PC-3 (cell line): ENCODE results near the gene DIP2A. TPM values are rescaled to one million over a fixed set of nuclear protein-coding genes. Genes with fewer than 3 reads are reported as not detected.

Experiments
- ATAC-seq: fragments of 200-7000 bp; cut with Tn5 transposase; 2 replicates; pipeline ENCODE4 v1.9.1; 2020; ENCODE audit warnings: mild to moderate bottlenecking, moderate library complexity
- BruUV-seq: library from RNA; stranded (reverse); fragments of 400-500 nt; replicated peaks from 2 replicates; lab custom pipeline; 2021; lab: Mats Ljungman, UMichigan
- CTCF ChIA-PET: fragments of 300-600 bp; sonication (Branson Sonifier 250); formaldehyde crosslinking; loops from one replicate; lab custom pipeline; 2022; ENCODE audit warnings: antibody characterized with exemption; lab: Charles Lee
- POLR2A ChIA-PET: fragments of 300-600 bp; sonication (Branson Sonifier 250); formaldehyde crosslinking; loops from one replicate; lab custom pipeline; 2022; ENCODE audit warnings: antibody characterized with exemption; ENCODE audit not compliant: unreplicated experiment; lab: Charles Lee
- DNase-seq: peaks from one replicate; pipeline ENCODE4 v3.0.0-alpha.2; 2015
- H2AFZ ChIP-seq: fragments of 300-600 bp; sonication (generic); 2 replicates; pipeline ENCODE4 v1.6.0; 2016; ENCODE audit warnings: antibody characterized with exemption, low read length
- H3F3A ChIP-seq: fragments of 300-600 bp; sonication (generic); one replicate; pipeline ENCODE4 v1.6.0; 2017; ENCODE audit warnings: antibody characterized with exemption, low read length, control low read depth, mild to moderate bottlenecking; ENCODE audit not compliant: unreplicated experiment
- H3K27ac ChIP-seq: fragments of 300-600 bp; sonication (generic); 2 replicates; pipeline ENCODE4 v1.5.1; 2016; ENCODE audit warnings: mild to moderate bottlenecking, low read length
- H3K27me3 ChIP-seq: fragments of 300-600 bp; sonication (generic); 2 replicates; pipeline ENCODE4 v1.6.1; 2016; ENCODE audit warnings: low read length, mixed read lengths
- H3K36me3 ChIP-seq: fragments of 300-600 bp; sonication (generic); 2 replicates; pipeline ENCODE4 v1.6.1; 2016; ENCODE audit warnings: low read depth, mixed run types, low read length, mixed read lengths
- H3K4me1 ChIP-seq: fragments of 300-600 bp; sonication (generic); 2 replicates; pipeline ENCODE4 v1.5.1; 2016; ENCODE audit warnings: low read length; ENCODE audit not compliant: insufficient read depth
- H3K4me2 ChIP-seq: fragments of 300-600 bp; sonication (generic); 2 replicates; pipeline ENCODE4 v1.6.0; 2016; ENCODE audit warnings: low read length
- H3K4me3 ChIP-seq: fragments of 300-600 bp; sonication (generic); 2 replicates; pipeline ENCODE4 v1.5.1; 2016; ENCODE audit warnings: mild to moderate bottlenecking, low read length, mixed read lengths
- H3K79me2 ChIP-seq: fragments of 300-600 bp; sonication (generic); 2 replicates; pipeline ENCODE4 v1.6.1; 2017; ENCODE audit warnings: low read length, mixed read lengths
- H3K9ac ChIP-seq: fragments of 300-600 bp; sonication (generic); 2 replicates; pipeline ENCODE4 v1.6.0; 2016; ENCODE audit warnings: mild to moderate bottlenecking, low read length
- H3K9me2 ChIP-seq: fragments of 300-600 bp; sonication (generic); replicated peaks from 2 replicates; pipeline ENCODE4 v1.6.1; 2016; ENCODE audit warnings: mixed run types, low read length, mixed read lengths
- H3K9me3 ChIP-seq: fragments of 300-600 bp; sonication (generic); 2 replicates; pipeline ENCODE4 v1.6.1; 2016; ENCODE audit warnings: low read length, mixed read lengths
- H4K20me1 ChIP-seq: fragments of 300-600 bp; sonication (generic); 2 replicates; pipeline ENCODE4 v1.6.1; 2016; ENCODE audit warnings: low read length, mixed read lengths
- CTCF ChIP-seq: fragments of 300-600 bp; sonication (generic); conservative IDR thresholded peaks from 2 replicates; pipeline ENCODE4 v1.5.1; 2017; ENCODE audit warnings: antibody characterized with exemption, low read depth, mild to moderate bottlenecking, low read length
- EZH2 ChIP-seq: fragments of 300-600 bp; sonication (generic); IDR thresholded peaks from one replicate; pipeline ENCODE4 v1.6.1; 2017; ENCODE audit warnings: antibody characterized with exemption, mild to moderate bottlenecking, low read length; ENCODE audit not compliant: unreplicated experiment
- EZH2phosphoT487 ChIP-seq: fragments of 300-600 bp; sonication (generic); IDR thresholded peaks from 2 replicates; pipeline ENCODE4 v1.6.1; 2018; ENCODE audit warnings: mild to moderate bottlenecking, antibody characterized with exemption, low read length, borderline replicate concordance
- intact Hi-C: fragments of 100-400 bp; cut with micrococcal nuclease; formaldehyde crosslinking; loops from 2 replicates; pipeline ENCODE4 v1.9.0; 2023
- total RNA-seq: library from RNA; depleted of rRNA; stranded (reverse); fragments of >200 nt; gene quantifications from 2 replicates; pipeline ENCODE4 v1.2.3, GENCODE V29; 2014

Gene DIP2A
- total RNA-seq, 1 experiment from 2014 or later = 23.7 TPM

- Histone ChIP-seq H3K4me2 (no peak overlapping the region), H3K79me2 (no peaks in the 10 kb centered on the region), H3K9me2 (no peaks in the 10 kb centered on the region), H3K27ac (no peak overlapping the region), H3K9me3 (no peaks in the 10 kb centered on the region), H2AFZ (no peak overlapping the region), H3K27me3 (no peaks in the 10 kb centered on the region), H3F3A (no peaks in the 10 kb centered on the region), H3K9ac (no peak overlapping the region), H4K20me1 (no peaks in the 10 kb centered on the region), H3K4me1 (no peaks in the 10 kb centered on the region), H3K4me3 (no peak overlapping the region), H3K36me3 (no peaks in the 10 kb centered on the region)
- POLR2A ChIA-PET = no interaction called here
- DNase-seq (no peak), ATAC-seq (no peak)
- intact Hi-C loops = no loop called here
- CTCF ChIA-PET = no interaction called here
- TF ChIP-seq CTCF (no peak), EZH2phosphoT487 (no peak), EZH2 (no peak)
- BruUV-seq = no TSS peak
Observed at GRCh38 chr21:46600305-46600704, 141.6 kb downstream of the DIP2A start.

- no peak overlapping the region for H3K27ac ChIP-seq
- no peak overlapping the region for H3K4me2 ChIP-seq
- no peaks in the 10 kb centered on the region for H3K27me3 ChIP-seq
- no peaks in the 10 kb centered on the region for H3K79me2 ChIP-seq
- ChIA-PET POLR2A (no interaction called here), CTCF (no interaction called here)
- intact Hi-C loops = no loop called here
- H3K9ac ChIP-seq = no peak overlapping the region
- H3K4me3 ChIP-seq = no peak overlapping the region
- H3K36me3 ChIP-seq = no peaks in the 10 kb centered on the region
- no peaks in the 10 kb centered on the region for H3K4me1 ChIP-seq
- no peak for TF ChIP-seq EZH2phosphoT487
- TF ChIP-seq EZH2 = no peak
- no peak for TF ChIP-seq CTCF
- DNase-seq = no peak
- H4K20me1 ChIP-seq = no peaks in the 10 kb centered on the region
- no peak overlapping the region for H2AFZ ChIP-seq
- H3K9me3 ChIP-seq = no peaks in the 10 kb centered on the region
- no peak for ATAC-seq
- no TSS peak for BruUV-seq
- no peaks in the 10 kb centered on the region for H3K9me2 ChIP-seq
- no peaks in the 10 kb centered on the region for H3F3A ChIP-seq
Observed at GRCh38 chr21:46600978-46601377, 142.3 kb downstream of the DIP2A start.

GRCh38 chr21:46603228-46603627 is 144.5 kb downstream of the DIP2A start:
- intact Hi-C loops = no loop called here
- no peaks in the 10 kb centered on the region for H3K36me3 ChIP-seq
- CTCF ChIA-PET = no interaction called here
- H3K9ac ChIP-seq = no peak overlapping the region
- H3K9me3 ChIP-seq = no peaks in the 10 kb centered on the region
- POLR2A ChIA-PET = no interaction called here
- no peaks in the 10 kb centered on the region for H3K4me1 ChIP-seq
- H3F3A ChIP-seq = no peaks in the 10 kb centered on the region
- peaks cover 15% of the 10 kb centered on the region for H3K27me3 ChIP-seq
- no peaks in the 10 kb centered on the region for H3K9me2 ChIP-seq
- BruUV-seq = no TSS peak
- no peaks in the 10 kb centered on the region for H4K20me1 ChIP-seq
- no peaks in the 10 kb centered on the region for H3K79me2 ChIP-seq
- TF ChIP-seq EZH2 = no peak
- no peak for TF ChIP-seq CTCF
- TF ChIP-seq EZH2phosphoT487 = no peak
- ATAC-seq (peak; percentile 54), DNase-seq (peak; percentile 23)
- no peak overlapping the region for H3K4me2 ChIP-seq
- H3K4me3 ChIP-seq = no peak overlapping the region
- H3K27ac ChIP-seq = no peak overlapping the region
- H2AFZ ChIP-seq = no peak overlapping the region
